GM23248 (cell line): ENCODE data around the gene TXLNB. TPM values are rescaled to one million over a fixed set of nuclear protein-coding genes. Genes with fewer than 3 reads are reported as not detected.

ENCODE experiments used
- DNase-seq: peaks from one replicate; pipeline ENCODE4 v3.0.0-alpha.2; 2015
- H2AFZ ChIP-seq: fragments of 200-600 bp; sonication (generic); 2 replicates; pipeline ENCODE4 v1.6.1; 2016; ENCODE audit warnings: antibody characterized with exemption
- H3F3A ChIP-seq: fragments of 200-600 bp; sonication (generic); 2 replicates; pipeline ENCODE4 v1.6.1; 2016; ENCODE audit warnings: mild to moderate bottlenecking, antibody characterized with exemption, mixed run types; ENCODE audit not compliant: insufficient read depth
- H3K27ac ChIP-seq: fragments of 200-600 bp; sonication (generic); 2 replicates; pipeline ENCODE4 v1.5.1; 2016; ENCODE audit warnings: mild to moderate bottlenecking
- H3K27me3 ChIP-seq: fragments of 200-600 bp; sonication (generic); replicated peaks from 2 replicates; pipeline ENCODE4 v1.6.1; 2016; ENCODE audit warnings: mild to moderate bottlenecking; ENCODE audit not compliant: insufficient read depth
- H3K36me3 ChIP-seq: fragments of 200-600 bp; sonication (generic); 2 replicates; pipeline ENCODE4 v1.6.1; 2016; ENCODE audit warnings: low read depth, mild to moderate bottlenecking
- H3K4me1 ChIP-seq: fragments of 200-600 bp; sonication (generic); 2 replicates; pipeline ENCODE4 v1.6.1; 2016; ENCODE audit warnings: mild to moderate bottlenecking; ENCODE audit not compliant: insufficient read depth
- H3K4me2 ChIP-seq: fragments of 200-600 bp; sonication (generic); one replicate; pipeline ENCODE4 v1.6.1; 2016; ENCODE audit warnings: mild to moderate bottlenecking; ENCODE audit not compliant: unreplicated experiment
- H3K4me3 ChIP-seq: fragments of 200-600 bp; sonication (generic); 2 replicates; pipeline ENCODE4 v1.5.1; 2016; ENCODE audit warnings: mild to moderate bottlenecking
- H3K79me2 ChIP-seq: fragments of 200-600 bp; sonication (generic); 2 replicates; pipeline ENCODE4 v1.6.1; 2016; ENCODE audit warnings: mild to moderate bottlenecking; ENCODE audit not compliant: insufficient read depth
- H3K9ac ChIP-seq: fragments of 200-600 bp; sonication (generic); 2 replicates; pipeline ENCODE4 v1.6.1; 2016; ENCODE audit warnings: mild to moderate bottlenecking
- H3K9me2 ChIP-seq: fragments of 200-600 bp; sonication (generic); 2 replicates; pipeline ENCODE4 v1.6.1; 2016; ENCODE audit warnings: mixed run types, mild to moderate bottlenecking, moderate library complexity; ENCODE audit not compliant: insufficient read depth
- H3K9me3 ChIP-seq: fragments of 200-600 bp; sonication (generic); one replicate; pipeline ENCODE4 v1.6.1; 2017; ENCODE audit warnings: low read depth
- H4K20me1 ChIP-seq: fragments of 200-600 bp; sonication (generic); 2 replicates; pipeline ENCODE4 v1.6.0; 2016; ENCODE audit not compliant: insufficient read depth
- EZH2 ChIP-seq: fragments of 200-600 bp; sonication (generic); IDR thresholded peaks from 2 replicates; pipeline ENCODE4 v1.6.1; 2018; ENCODE audit warnings: antibody characterized with exemption, mild to moderate bottlenecking; ENCODE audit not compliant: insufficient read depth, poor library complexity, severe bottlenecking
- EZH2phosphoT487 ChIP-seq: fragments of 200-600 bp; sonication (generic); IDR thresholded peaks from 2 replicates; pipeline ENCODE4 v1.6.1; 2018; ENCODE audit warnings: antibody characterized with exemption, moderate library complexity, mild to moderate bottlenecking, low read depth; ENCODE audit not compliant: insufficient read depth
- WGBS, 2 experiments: methylation state at CpG; one replicate each; pipeline ENCODE4 v1.1.6; 2015 to 2017; ENCODE audit warnings: low lambda C conversion rate in 2 of 2, low coverage in 1 of 2; ENCODE audit errors: missing lambda C conversion rate in 2 of 2; 5-methylcytosine and 5-hydroxymethylcytosine counted together
- in situ Hi-C: fragments of 300-500 bp; cut with MboI; formaldehyde crosslinking; loops from 2 replicates; pipeline ENCODE4 v1.15.0; 2020
- polyA plus RNA-seq: library from polyadenylated mRNA; unstranded; fragments of >200 nt; fragmentation: Nextera tagmentation; extraction: Ambion mirVana; gene quantifications from 2 replicates; pipeline ENCODE4 v1.2.1, GENCODE V29; 2016
- total RNA-seq: library from RNA; depleted of rRNA; stranded (reverse); fragments of >200 nt; shearing (Covaris generic); gene quantifications from 2 replicates; pipeline ENCODE4 v1.2.3, GENCODE V29; 2014

The TXLNB gene
- total and polyA plus RNA-seq, 2 experiments from 2014 or later, result 0.22 to 0.23 TPM

GRCh38 chr6:139205843-139206242 is 86.0 kb downstream of the TXLNB start:
- no peaks in the 10 kb centered on the region for H3K79me2 ChIP-seq
- no peaks in the 10 kb centered on the region for H3F3A ChIP-seq
- TF ChIP-seq EZH2 (no peak), EZH2phosphoT487 (no peak)
- no peaks in the 10 kb centered on the region for H3K9me3 ChIP-seq
- DNase-seq, result no peak
- no peaks in the 10 kb centered on the region for H3K27me3 ChIP-seq
- in situ Hi-C loops, result no loop called here
- H3K36me3 ChIP-seq, result no peaks in the 10 kb centered on the region
- no peak overlapping the region for H3K4me3 ChIP-seq
- no peak overlapping the region for H2AFZ ChIP-seq
- H3K9ac ChIP-seq, result no peak overlapping the region
- H3K27ac ChIP-seq, result no peak overlapping the region
- H4K20me1 ChIP-seq, result no peaks in the 10 kb centered on the region
- H3K4me1 ChIP-seq, result no peaks in the 10 kb centered on the region
- H3K9me2 ChIP-seq, result no peaks in the 10 kb centered on the region
- WGBS, 2 experiments, result 77 to 78% methylated on average over 3 of the region's 3 CpGs
- H3K4me2 ChIP-seq, result no peak overlapping the region

- Histone ChIP-seq H3K4me3 (no peak overlapping the region), H3K27me3 (no peaks in the 10 kb centered on the region), H4K20me1 (no peaks in the 10 kb centered on the region), H3K4me2 (no peak overlapping the region), H3K27ac (no peak overlapping the region), H3K9me2 (no peaks in the 10 kb centered on the region), H3K9me3 (no peaks in the 10 kb centered on the region), H3K79me2 (no peaks in the 10 kb centered on the region), H3F3A (no peaks in the 10 kb centered on the region), H3K36me3 (no peaks in the 10 kb centered on the region), H3K4me1 (no peaks in the 10 kb centered on the region), H3K9ac (no peak overlapping the region), H2AFZ (no peak overlapping the region)
- in situ Hi-C loops, result no loop called here
- TF ChIP-seq EZH2phosphoT487 (no peak), EZH2 (no peak)
- WGBS, 2 experiments, result 60 to 66% methylated on average over 2 of the region's 2 CpGs
- DNase-seq, result no peak
Observed at GRCh38 chr6:139204978-139205377, 86.8 kb downstream of the TXLNB start.

- Histone ChIP-seq H3K4me2 (no peak overlapping the region), H3K9me2 (no peaks in the 10 kb centered on the region), H3K9ac (no peak overlapping the region), H2AFZ (no peak overlapping the region), H3K79me2 (no peaks in the 10 kb centered on the region), H3F3A (no peaks in the 10 kb centered on the region), H3K9me3 (no peaks in the 10 kb centered on the region), H3K36me3 (no peaks in the 10 kb centered on the region), H3K27me3 (no peaks in the 10 kb centered on the region), H4K20me1 (no peaks in the 10 kb centered on the region), H3K4me3 (no peak overlapping the region), H3K27ac (no peak overlapping the region), H3K4me1 (no peaks in the 10 kb centered on the region)
- TF ChIP-seq EZH2phosphoT487 (no peak), EZH2 (no peak)
- in situ Hi-C loops, result no loop called here
- 84 to 87% methylated on average over 4 of the region's 4 CpGs for WGBS, 2 experiments
- no peak for DNase-seq
Observed at GRCh38 chr6:139201378-139201777, 90.4 kb downstream of the TXLNB start.

GRCh38 chr6:139198529-139199288 is 93.1 kb downstream of the TXLNB start:
- no peak overlapping the region for H3K9ac ChIP-seq
- no peak overlapping the region for H2AFZ ChIP-seq
- no peaks in the 10 kb centered on the region for H3K36me3 ChIP-seq
- DNase-seq, result no peak
- no peaks in the 10 kb centered on the region for H3K27me3 ChIP-seq
- no peak overlapping the region for H3K4me2 ChIP-seq
- no peak overlapping the region for H3K4me3 ChIP-seq
- no peaks in the 10 kb centered on the region for H4K20me1 ChIP-seq
- no peaks in the 10 kb centered on the region for H3K79me2 ChIP-seq
- WGBS, 2 experiments, result 57 to 61% methylated on average over 4 of the region's 4 CpGs
- in situ Hi-C loops, result no loop called here
- no peaks in the 10 kb centered on the region for H3F3A ChIP-seq
- TF ChIP-seq EZH2phosphoT487 (no peak), EZH2 (no peak)
- H3K9me3 ChIP-seq, result no peaks in the 10 kb centered on the region
- no peak overlapping the region for H3K27ac ChIP-seq
- no peaks in the 10 kb centered on the region for H3K9me2 ChIP-seq
- H3K4me1 ChIP-seq, result no peaks in the 10 kb centered on the region
